Measurements from ENCODE around the gene HBZ.
"Not testable (repeated sequence)": the region's sequence is repeated elsewhere in the genome, so short reads cannot be mapped to it uniquely, and the experiment has no call there.

HBZ gene

DNA sequence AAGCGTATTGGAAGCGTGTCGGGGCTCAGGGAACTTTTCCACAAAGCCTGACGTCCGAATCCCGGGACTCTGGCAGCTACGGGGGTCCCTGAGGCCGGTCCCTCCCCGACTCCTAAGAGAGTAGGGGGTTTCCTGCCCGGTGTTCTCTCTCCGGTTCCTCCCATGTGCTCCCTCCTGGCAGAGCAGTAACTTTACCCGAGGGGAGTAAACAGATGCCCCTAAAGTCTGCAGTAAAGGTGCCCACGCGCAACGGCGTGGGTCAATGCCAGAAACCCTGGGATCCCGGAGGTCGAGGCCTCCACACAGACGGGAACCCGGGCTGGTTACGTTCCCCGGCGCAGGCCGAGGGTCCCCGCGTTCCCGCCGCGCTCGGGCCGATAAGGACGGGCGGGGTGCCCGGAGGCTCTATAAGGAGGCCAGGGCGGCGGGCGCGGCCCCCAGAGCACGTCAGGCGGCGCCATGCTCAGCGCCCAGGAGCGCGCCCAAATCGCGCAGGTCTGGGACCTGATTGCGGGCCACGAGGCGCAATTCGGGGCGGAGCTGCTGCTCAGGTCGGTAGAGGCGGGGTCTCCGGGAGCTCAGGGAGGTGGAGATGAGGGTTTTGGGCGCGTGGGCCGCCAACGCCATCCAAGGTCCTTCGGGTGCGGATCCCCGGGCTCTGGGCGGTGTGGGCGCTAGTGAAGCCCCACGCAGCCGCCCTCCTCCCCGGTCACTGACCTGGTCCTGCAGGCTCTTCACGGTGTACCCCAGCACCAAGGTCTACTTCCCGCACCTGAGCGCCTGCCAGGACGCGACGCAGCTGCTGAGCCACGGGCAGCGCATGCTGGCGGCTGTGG lies 13.3 kb downstream of the HBZ start, which contains the start of gene HBM:
Gene HBM, plus strand, starts transcription at position 440 of the 836 bp plus-strand sequence. Its CDS starts 20 bp downstream, at position 460.
- no peak for DNase-seq

- no peak for DNase-seq
These were observed 14.1 kb downstream of the HBZ start for GRCh38 chr16:166375-167121.

DNA sequence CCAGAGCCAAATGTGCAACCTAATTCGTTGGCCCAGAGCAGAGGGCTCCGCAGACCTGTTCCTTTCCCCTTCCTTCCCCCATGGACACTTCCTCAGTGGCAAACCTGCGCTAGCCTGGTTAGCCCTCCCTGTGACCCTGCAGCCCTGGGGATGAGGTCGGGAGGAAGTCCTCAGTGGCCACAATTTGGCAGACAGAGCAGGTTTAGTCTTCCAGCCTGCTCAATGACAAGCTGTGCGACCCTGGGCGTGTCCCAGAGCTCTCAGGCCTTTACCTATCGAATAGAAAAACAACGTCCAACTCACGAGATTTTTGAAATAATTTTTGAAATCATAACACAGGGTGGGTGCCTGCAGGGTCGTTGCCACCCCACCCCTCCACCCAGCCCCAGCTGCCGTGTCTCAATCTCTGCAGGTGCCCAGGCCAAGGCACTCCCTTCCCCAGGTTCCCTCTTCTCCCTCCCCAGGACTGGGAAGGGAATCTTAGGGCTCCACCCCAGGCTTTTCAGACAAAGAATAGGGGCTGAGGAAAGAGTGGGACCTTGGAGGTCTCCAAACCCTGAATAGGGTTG lies 14.8 kb downstream of the HBZ start:
- DNase-seq = no peak

GRCh38 chr16:168424-168823 lies 16.0 kb downstream of the HBZ start:
- DNase-seq = no peak

- DNase-seq = no peak
These were observed 16.6 kb downstream of the HBZ start for GRCh38 chr16:169014-169413.

DNA sequence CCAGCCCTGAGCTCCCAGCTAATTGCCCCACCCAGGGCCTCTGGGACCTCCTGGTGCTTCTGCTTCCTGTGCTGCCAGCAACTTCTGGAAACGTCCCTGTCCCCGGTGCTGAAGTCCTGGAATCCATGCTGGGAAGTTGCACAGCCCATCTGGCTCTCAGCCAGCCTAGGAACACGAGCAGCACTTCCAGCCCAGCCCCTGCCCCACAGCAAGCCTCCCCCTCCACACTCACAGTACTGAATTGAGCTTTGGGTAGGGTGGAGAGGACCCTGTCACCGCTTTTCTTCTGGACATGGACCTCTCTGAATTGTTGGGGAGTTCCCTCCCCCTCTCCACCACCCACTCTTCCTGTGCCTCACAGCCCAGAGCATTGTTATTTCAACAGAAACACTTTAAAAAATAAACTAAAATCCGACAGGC lies 17.7 kb downstream of the HBZ start:
- DNase-seq = not testable (repeated sequence)

DNA sequence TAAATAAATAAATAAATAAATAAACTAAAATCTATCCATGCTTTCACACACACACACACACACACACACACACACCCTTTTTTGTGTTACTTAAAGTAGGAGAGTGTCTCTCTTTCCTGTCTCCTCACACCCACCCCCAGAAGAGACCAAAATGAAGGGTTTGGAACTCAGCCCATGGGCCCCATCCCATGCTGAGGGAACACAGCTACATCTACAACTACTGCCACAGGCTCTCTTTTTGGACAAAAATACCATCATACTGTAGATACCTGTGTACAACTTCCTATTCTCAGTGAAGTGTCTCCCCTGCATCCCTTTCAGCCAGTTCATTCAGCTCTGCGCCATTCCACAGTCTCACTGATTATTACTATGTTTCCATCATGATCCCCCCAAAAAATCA lies 18.3 kb downstream of the HBZ start:
- DNase-seq = no peak

- not testable (repeated sequence) for DNase-seq
These were observed 20.0 kb downstream of the HBZ start, which contains the start of gene HBA2 for GRCh38 chr16:172374-172941. Gene HBA2 (plus strand): TSS chr16:172876. CDS start chr16:172913, 37 bp downstream.

DNA sequence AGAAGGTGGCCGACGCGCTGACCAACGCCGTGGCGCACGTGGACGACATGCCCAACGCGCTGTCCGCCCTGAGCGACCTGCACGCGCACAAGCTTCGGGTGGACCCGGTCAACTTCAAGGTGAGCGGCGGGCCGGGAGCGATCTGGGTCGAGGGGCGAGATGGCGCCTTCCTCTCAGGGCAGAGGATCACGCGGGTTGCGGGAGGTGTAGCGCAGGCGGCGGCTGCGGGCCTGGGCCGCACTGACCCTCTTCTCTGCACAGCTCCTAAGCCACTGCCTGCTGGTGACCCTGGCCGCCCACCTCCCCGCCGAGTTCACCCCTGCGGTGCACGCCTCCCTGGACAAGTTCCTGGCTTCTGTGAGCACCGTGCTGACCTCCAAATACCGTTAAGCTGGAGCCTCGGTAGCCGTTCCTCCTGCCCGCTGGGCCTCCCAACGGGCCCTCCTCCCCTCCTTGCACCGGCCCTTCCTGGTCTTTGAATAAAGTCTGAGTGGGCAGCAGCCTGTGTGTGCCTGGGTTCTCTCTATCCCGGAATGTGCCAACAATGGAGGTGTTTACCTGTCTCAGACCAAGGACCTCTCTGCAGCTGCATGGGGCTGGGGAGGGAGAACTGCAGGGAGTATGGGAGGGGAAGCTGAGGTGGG lies 20.9 kb downstream of the HBZ start:
- not testable (repeated sequence) for DNase-seq

DNA sequence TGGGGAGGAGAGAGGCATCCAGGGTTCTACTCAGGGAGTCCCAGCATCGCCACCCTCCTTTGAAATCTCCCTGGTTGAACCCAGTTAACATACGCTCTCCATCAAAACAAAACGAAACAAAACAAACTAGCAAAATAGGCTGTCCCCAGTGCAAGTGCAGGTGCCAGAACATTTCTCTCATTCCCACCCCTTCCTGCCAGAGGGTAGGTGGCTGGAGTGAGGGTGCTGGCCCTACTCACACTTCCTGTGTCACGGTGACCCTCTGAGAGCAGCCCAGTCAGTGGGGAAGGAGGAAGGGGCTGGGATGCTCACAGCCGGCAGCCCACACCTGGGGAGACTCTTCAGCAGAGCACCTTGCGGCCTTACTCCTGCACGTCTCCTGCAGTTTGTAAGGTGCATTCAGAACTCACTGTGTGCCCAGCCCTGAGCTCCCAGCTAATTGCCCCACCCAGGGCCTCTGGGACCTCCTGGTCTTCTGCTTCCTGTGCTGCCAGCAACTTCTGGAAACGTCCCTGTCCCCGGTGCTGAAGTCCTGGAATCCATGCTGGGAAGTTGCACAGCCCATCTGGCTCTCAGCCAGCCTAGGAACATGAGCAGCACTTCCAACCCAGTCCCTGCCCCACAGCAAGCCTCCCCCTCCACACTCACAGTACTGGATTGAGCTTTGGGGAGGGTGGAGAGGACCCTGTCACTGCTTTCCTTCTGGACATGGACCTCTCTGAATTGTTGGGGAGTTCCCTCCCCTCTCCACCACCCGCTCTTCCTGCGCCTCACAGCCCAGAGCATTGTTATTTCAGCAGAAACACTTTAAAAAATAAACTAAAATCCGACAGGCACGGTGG lies 21.7 kb downstream of the HBZ start:
- DNase-seq = not testable (repeated sequence)

- no peak for DNase-seq
These were observed 22.8 kb downstream of the HBZ start for GRCh38 chr16:175011-175949.

DNA sequence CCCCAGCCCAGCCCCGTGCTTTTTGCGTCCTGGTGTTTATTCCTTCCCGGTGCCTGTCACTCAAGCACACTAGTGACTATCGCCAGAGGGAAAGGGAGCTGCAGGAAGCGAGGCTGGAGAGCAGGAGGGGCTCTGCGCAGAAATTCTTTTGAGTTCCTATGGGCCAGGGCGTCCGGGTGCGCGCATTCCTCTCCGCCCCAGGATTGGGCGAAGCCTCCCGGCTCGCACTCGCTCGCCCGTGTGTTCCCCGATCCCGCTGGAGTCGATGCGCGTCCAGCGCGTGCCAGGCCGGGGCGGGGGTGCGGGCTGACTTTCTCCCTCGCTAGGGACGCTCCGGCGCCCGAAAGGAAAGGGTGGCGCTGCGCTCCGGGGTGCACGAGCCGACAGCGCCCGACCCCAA lies 23.6 kb downstream of the HBZ start:
- not testable (repeated sequence) for DNase-seq

DNA sequence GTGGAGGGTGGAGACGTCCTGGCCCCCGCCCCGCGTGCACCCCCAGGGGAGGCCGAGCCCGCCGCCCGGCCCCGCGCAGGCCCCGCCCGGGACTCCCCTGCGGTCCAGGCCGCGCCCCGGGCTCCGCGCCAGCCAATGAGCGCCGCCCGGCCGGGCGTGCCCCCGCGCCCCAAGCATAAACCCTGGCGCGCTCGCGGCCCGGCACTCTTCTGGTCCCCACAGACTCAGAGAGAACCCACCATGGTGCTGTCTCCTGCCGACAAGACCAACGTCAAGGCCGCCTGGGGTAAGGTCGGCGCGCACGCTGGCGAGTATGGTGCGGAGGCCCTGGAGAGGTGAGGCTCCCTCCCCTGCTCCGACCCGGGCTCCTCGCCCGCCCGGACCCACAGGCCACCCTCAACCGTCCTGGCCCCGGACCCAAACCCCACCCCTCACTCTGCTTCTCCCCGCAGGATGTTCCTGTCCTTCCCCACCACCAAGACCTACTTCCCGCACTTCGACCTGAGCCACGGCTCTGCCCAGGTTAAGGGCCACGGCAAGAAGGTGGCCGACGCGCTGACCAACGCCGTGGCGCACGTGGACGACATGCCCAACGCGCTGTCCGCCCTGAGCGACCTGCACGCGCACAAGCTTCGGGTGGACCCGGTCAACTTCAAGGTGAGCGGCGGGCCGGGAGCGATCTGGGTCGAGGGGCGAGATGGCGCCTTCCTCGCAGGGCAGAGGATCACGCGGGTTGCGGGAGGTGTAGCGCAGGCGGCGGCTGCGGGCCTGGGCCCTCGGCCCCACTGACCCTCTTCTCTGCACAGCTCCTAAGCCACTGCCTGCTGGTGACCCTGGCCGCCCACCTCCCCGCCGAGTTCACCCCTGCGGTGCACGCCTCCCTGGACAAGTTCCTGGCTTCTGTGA lies 24.3 kb downstream of the HBZ start, which contains the start of gene HBA1:
Gene HBA1, plus strand, starts transcription at position 204 of the 906 bp plus-strand sequence. Its CDS starts 37 bp downstream, at position 241.
- not testable (repeated sequence) for DNase-seq

DNA sequence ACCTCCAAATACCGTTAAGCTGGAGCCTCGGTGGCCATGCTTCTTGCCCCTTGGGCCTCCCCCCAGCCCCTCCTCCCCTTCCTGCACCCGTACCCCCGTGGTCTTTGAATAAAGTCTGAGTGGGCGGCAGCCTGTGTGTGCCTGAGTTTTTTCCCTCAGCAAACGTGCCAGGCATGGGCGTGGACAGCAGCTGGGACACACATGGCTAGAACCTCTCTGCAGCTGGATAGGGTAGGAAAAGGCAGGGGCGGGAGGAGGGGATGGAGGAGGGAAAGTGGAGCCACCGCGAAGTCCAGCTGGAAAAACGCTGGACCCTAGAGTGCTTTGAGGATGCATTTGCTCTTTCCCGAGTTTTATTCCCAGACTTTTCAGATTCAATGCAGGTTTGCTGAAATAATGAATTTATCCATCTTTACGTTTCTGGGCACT lies 25.0 kb downstream of the HBZ start:
- no peak for DNase-seq

- DNase-seq = no peak
These were observed 25.7 kb downstream of the HBZ start for GRCh38 chr16:177981-178667.

- no peak for DNase-seq
These were observed 26.2 kb downstream of the HBZ start for GRCh38 chr16:178668-179015.

DNA sequence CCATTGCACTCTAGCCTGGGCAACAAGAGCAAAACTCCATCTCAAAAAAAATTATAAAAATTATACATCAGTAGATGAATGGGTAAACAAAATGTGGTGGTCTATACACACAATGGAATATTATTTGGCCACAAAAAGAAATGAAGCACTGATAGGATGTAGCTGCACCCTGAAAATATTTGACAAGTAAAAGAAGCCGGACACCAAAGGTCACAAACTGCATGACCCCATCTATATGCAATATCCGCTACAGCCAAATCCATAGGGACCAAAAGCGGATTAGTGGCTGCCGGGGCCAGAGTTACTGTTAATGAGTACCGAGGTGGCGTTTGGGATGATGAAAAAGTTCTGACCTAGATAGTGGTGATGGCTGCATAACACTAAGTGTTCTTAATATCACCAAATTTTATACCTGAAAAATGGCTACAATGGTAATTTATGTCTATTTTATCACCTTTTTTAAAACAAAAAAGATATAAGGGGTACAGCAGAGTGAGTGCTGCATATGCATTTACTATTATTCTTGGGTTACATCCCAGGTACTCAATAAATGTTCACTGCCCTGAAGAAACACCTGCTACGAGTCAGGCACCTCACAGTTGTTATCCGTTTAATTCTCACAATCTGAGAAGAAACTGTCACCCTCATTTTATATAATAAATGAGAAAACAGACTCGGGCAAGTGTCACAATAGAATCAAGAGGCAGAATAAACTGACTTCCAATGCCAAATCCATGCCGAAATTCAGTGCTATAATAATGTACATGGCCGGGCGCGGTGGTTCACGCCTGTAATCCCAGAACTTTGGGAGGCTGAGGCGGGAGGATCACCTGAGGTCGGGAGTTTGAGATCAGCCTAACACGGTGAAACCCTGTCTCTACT lies 27.0 kb downstream of the HBZ start:
- DNase-seq = no peak

All from activated CD4-positive, CD25-positive, alpha-beta regulatory T cell (primary cell).